SH-SY5Y (cell line): ENCODE results near the gene SEPTIN3.

Experiments used
- GATA2 ChIP-seq: IDR thresholded peaks from 2 replicates; pipeline ENCODE4 v1.6.1; 2011; ENCODE audit warnings: mild to moderate bottlenecking, low read depth, low read length
- GATA3 ChIP-seq: IDR thresholded peaks from 2 replicates; pipeline ENCODE4 v1.6.1; 2011; ENCODE audit warnings: low read depth, mild to moderate bottlenecking, low read length, moderate library complexity

The SEPTIN3 gene, protein sequence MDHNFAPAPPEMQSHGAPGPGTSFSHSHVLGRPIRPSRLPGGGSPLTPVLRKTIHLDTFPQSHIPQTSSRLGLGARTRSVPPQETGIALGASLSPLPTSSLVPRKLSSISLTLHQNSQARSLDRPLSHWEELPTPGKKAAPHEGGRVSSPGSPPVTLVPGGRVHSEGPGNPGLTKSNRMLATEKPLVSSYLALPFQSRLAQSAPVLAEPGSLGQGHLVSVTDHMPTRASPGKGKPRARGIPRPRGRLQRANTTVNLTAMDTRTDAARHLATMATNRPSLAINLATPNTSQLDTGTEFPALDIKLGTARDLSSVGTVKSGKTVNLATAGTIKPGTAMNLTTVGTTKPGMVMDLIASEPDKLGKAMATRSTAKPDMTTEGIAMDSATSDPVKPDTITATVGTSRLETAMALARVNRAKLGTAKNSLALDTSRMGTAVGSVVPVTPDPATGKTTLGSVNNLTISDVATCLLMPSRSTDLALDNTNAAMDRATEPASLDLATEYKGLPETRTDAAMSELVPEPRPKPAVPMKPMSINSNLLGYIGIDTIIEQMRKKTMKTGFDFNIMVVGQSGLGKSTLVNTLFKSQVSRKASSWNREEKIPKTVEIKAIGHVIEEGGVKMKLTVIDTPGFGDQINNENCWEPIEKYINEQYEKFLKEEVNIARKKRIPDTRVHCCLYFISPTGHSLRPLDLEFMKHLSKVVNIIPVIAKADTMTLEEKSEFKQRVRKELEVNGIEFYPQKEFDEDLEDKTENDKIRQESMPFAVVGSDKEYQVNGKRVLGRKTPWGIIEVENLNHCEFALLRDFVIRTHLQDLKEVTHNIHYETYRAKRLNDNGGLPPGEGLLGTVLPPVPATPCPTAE

DNA sequence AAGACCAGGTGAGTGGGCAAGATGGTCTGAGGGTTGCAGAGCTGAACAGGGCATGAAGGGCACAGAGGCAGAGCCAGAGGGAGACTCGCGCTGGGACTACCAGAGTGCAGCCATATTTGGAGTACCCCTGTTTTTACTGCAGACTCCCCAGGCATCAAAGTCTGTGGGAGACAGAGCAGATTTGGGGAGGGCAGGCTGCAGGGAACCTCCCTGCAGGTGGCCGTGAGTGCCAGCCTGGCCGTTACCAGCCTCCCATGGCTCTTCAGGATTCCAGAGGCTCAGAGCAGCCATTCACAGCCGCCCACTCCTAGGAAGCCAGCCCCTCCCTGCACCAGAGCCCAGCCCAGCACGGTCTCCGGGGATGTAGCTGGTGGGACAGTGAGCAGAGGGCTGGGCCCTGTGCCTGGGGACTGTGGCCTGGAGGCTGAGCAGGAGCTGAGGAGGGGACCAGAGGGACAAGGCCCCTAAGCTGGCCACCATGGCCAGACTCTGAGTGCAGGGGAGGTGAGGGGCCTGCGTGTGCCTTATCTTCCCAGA, at the start of gene SEPTIN3:
Gene SEPTIN3, plus strand, starts transcription at position 334 of the 537 bp plus-strand sequence. CDS start 2,050 bp downstream, outside the sequence.
- TF ChIP-seq GATA3, result no peak
- TF ChIP-seq GATA2, result no peak

DNA sequence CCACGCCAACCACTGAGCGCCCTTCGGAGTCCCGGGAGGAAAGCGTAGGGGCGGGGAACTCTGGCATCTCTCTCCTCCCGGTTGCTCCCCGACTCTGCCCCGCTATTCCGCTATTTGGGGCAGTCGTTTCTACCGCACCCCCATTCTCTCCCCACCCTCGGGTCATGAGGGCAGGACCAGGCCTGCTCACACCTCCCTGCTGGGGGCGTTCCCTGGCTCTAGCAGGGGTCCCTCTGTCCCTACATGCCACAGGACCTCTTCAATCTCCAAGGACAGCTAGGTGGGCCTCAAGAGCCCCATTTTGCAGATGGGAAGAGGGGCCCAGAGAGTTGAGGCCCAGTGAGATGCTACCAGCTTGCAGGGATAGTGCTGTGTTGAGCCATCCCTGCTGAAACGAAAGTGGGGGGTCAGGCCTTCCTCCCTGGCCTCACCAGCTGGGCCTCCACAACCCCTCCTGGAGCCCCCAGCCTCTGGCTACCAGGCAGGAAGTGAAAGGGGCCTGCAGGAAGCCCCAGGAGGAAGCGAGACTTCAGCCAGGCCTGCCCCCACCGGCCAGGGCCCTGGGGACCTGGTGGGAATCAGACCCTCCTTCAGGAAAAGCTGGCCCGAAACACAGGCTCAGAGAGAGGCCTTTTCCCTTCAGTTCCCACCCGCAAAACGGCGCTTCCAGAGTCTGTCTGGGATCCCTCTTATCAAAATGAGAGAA, 48.8 kb upstream of the SEPTIN3 start:
- TF ChIP-seq GATA2, result no peak
- TF ChIP-seq GATA3, result no peak

DNA sequence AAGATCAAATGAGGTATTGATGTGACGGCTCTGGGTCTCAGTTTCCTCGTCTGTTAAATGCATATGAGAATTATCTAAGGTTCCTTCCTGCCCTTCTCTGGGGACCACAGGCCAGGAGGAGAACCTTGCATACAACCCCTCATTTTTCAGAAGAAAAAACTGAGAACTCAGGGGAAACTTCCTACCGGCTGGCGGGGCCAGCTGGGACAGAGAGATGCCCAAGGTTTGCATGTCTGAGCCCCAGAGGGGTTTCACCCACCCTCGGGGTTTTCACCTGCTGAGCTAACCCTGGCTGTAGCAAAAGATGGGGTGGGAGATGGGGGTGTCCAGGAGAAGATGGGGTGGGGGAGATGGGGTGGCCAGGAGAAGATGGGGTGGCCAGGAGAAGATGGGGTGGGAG, 46.9 kb upstream of the SEPTIN3 start:
- no peak for TF ChIP-seq GATA2
- no peak for TF ChIP-seq GATA3

DNA sequence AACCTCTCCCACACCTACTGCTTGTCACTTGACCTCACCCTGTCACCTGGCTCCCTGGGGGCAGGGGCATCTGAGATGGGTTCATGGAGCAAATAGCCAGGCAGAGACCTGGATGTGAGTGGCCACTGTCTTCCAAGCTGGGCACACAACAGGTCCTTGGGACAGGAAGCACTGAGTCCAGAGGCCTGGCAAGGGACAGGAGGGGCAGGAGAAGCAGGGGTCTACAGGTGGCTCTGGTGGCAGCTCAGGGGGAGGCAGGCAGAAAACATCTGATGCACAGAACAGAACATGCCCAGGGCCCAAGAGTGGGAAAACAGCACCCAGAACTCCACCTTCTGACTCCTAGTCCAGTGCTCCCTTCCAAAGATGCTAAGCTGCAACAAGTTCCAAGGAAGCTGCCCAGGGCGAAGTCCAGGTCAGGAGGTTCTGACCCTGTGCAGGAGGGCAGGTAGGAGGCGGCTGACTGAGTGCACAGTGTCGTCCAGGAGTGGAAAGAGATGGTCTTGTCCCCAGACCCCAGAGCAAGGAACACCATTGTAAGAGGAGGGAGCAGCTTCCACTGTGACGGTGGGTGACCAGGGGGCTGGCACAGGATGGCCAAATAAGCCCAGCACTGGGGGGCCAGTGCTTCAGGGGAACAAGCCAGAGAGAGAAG, 46.2 kb upstream of the SEPTIN3 start:
- TF ChIP-seq GATA3, result no peak
- no peak for TF ChIP-seq GATA2

DNA sequence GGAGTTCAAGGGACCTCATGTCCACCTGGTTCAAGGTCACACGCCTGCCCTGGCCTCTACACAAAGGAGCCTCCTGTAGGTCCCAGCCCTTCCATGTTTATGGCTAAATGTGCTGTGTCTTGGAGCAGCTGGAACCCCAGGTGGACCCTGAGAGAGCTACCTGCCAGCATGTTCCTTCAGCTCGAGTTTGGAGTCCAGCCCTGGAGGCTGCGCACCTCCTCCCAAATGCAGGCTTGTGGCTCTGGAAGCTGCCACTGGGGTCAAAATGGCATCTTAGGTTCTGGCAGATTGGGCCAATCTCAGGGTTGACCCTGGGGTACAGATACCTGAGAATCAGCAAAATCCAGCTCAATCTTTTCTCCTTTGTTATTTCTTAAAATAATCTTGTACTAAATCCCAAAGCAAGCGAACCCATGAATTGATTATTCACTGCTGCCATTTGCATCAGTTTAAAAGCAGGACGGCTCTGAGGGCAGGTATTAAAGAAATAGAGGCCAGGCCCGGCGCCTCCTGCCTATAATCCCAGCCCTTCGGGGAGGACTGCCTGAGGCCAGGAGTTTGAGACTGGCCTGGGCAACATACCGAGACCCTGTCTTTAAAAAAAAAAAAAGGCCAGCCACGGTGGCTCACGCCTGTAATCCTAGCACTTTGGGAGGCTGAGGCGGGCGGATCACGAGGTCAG, 45.5 kb upstream of the SEPTIN3 start:
- TF ChIP-seq GATA3, result no peak
- TF ChIP-seq GATA2, result no peak

DNA sequence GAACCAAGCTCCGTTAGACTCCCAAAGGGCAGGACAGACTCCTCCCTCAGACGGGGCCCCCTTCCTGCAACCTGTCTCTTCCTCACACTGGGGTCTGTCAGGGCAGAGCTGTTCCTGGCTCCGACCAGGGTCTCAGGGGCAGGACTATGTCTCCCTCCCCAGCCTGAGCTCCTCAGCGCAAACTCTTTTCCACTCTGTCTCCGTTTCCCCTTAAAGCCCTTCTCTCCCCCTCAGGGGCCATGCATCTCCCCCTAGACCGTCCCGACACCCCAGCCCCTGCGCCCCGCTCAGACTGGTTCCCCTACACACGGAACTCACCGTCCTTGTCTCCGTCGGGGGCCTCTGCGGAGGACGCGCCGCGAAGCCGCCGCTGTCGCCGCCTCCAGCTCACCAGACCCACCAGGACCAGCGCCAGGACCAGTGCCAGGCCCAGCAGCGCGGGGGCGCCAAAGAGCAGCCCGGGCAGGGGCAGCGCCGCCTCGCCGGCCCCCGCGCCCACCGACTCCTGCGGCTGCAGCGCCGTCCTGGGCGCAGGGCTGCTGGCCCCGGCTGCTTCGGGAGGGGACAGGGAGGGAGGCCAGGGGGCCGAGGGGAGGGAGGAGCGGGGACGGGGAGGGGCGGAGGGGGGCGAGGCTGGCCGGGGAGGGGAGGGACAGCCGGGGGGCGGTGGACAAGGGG, 43.3 kb upstream of the SEPTIN3 start:
- TF ChIP-seq GATA3 (no peak), GATA2 (no peak)

DNA sequence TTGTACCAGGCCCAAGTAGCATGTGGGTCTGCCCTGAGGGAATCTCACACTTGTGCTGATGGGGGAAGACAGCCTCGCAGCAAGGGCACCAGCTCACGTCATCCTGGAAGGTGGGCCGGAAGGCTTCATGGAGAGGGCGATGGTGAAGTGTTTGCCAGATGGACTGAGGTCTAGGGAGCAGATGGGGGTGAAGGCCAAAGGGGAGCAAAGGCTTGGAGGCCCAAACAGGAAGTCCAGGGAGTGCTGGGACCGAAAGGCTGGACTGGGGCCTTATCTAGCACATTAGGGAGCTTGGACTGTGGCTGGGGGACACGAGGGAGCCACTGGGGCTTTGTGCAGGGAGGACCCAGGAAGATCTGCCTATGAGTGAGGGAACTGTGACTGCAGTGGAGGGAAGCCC, 41.4 kb upstream of the SEPTIN3 start:
- TF ChIP-seq GATA2 (no peak), GATA3 (no peak)

DNA sequence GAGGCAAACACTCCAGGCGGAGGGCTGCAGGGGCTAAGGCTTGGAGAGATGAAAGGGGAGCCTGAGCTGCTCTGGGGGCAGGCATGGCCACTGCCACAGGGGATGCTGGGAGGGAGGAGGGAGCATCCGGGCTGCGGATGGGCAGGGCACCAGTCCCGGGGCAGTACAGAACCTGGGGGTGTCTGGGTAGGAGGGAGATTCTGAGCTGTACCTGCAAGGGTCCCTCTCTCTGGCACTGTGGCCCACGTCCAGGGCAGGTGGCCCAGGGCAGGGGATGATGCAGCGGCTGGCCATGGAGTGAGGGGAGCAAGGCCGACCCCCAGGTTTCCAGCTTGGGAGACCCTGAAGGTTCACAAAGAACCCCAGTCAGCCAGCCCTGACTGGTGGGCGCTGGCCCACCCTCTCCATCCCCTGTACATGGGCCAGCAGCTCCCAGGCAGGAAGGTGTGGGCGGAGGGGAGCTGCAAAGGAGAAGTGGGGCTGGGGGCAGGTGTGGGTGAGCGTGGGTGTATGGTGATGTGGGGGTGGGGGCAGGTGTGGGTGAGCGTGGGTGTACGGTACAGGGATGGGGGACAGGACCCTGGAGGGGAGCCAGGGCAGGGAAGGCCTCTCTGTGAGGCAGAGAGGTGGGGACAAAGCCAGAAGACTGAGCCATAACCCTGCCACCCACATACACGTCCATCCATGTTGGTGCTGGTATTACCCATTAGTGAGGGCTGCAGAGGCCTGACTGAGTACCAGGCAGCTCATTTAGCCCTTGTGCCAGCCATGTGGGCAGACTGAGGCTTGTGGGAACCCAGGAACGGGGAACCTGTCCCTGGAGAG, 40.4 kb upstream of the SEPTIN3 start:
- no peak for TF ChIP-seq GATA3
- no peak for TF ChIP-seq GATA2

DNA sequence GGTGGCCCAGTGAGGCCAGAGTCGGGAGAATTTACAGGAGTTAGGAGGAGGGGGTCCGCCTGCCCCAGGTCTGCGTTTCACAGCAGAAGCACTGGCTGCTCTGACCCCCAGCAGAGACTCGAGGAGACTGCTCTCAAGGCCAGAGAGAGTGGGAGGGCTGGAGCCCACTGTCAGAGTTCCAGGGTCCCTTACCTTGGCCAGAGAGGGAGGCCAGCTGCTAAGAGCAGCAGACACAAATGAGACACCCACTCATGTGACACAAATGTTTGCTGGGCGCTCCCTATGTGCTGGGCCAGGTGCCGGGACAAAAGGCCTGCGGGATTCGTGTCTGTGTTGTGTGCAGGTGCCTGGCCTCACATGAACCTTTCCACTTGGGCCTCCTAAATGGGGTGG, 39.8 kb upstream of the SEPTIN3 start:
- TF ChIP-seq GATA2 (no peak), GATA3 (no peak)

DNA sequence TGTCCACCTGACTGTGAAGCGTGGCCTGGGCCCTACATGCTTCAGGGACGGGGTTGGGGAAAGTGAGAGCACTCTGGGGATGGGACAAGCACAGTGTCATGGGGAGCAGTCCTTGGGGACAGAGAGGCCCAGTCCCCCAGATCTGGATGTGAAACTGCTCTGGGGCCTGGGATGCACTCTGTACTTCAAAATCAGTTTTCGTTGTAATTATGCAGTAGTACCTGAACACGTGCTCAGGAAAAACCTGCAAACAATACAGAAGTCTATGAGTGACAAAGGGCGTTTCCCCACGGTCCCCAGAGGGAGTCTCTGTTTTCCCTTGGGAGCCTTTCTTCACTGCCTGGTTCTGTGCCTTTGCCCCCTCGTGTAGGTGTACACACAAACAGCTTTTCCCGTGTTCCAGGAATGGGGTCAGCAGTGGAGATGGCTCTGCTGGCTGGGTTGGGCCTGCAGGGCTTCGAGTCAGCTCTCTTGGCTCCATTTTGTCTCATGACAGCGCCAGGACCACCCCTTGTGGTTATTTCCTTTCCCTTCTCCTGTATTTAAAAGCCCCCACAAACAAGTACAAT, 37.5 kb upstream of the SEPTIN3 start:
- no peak for TF ChIP-seq GATA3

DNA sequence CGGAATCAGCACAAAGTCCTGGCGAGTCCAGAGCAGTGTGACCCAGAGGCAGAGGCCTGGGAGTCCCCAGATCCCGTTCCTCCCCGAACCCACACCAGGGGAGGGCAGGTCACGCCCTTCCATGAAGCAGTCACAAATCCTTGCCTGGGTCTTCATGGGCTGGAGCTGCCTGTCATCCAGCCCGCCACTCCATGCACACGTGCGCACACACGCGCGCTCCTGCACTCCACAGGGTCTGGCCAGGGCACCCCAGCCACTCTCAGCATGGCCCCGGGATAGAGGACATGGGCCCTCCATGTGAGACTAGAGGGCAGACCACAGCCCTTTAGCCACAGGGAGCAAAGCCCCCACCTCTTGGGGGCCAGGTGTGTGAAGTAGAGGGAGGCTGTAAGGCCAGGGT, 36.9 kb upstream of the SEPTIN3 start:
- TF ChIP-seq GATA3, result no peak
- no peak for TF ChIP-seq GATA2
